MM.1S (cell line): ENCODE data around the gene PKIG.

Source experiments
- EZH2 ChIP-seq: fragments of 300-600 bp; sonication (generic); optimal IDR thresholded peaks from 2 replicates; pipeline ENCODE3; 2017; ENCODE audit warnings: low read depth, mild to moderate bottlenecking, antibody characterized with exemption, low read length, mixed read lengths
- TF ChIP-seq, protein P1 (sequence below): fragments of 300-600 bp; sonication (generic); IDR thresholded peaks from 2 replicates; pipeline ENCODE4 v1.5.1; 2016; ENCODE audit warnings: antibody characterized with exemption, low read length, mixed read lengths

DNA sequence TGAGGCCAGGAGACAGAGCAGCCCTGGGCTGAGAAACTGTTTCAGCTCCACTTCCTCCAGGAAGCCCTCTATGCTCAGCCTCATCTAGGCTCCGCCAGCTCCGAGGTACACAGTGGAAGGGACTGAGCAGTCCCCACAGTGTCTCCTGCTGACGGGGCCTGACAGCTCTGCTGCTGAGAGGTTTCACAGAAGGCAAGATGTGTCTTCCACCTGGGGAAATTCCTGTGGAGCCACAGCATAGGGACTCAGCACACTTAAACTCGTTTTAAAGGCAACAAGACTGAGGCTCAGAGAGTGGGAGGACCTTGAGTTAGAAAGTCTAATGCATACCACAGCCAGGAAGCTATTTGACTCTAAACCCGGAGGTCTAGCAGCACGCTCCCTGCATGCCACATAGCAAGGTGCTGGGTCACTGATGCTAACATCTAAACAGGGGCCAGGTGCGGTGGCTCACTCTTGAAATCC lies 62.3 kb downstream of the PKIG start:
- TF ChIP-seq, protein P1, sequence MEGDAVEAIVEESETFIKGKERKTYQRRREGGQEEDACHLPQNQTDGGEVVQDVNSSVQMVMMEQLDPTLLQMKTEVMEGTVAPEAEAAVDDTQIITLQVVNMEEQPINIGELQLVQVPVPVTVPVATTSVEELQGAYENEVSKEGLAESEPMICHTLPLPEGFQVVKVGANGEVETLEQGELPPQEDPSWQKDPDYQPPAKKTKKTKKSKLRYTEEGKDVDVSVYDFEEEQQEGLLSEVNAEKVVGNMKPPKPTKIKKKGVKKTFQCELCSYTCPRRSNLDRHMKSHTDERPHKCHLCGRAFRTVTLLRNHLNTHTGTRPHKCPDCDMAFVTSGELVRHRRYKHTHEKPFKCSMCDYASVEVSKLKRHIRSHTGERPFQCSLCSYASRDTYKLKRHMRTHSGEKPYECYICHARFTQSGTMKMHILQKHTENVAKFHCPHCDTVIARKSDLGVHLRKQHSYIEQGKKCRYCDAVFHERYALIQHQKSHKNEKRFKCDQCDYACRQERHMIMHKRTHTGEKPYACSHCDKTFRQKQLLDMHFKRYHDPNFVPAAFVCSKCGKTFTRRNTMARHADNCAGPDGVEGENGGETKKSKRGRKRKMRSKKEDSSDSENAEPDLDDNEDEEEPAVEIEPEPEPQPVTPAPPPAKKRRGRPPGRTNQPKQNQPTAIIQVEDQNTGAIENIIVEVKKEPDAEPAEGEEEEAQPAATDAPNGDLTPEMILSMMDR: no peak
- no peak for TF ChIP-seq EZH2
